GM21723 (cell line): ENCODE results near the gene ITGBL1.

Experiments used
- ATAC-seq: cut with Tn5 transposase; IDR thresholded peaks from one replicate; pipeline ENCODE4 v1.9.1; 2021; ENCODE audit warnings: mild to moderate bottlenecking, moderate library complexity; ENCODE audit not compliant: unreplicated experiment

The ITGBL1 gene

GRCh38 chr13:101624210-101624922 is 171.9 kb downstream of the ITGBL1 start:
- ATAC-seq = peak; percentile 20

GRCh38 chr13:101624981-101625380 is 172.5 kb downstream of the ITGBL1 start:
- no peak for ATAC-seq

GRCh38 chr13:101626925-101627555 is 174.6 kb downstream of the ITGBL1 start:
- peak; percentile 94 for ATAC-seq

- ATAC-seq = peak; percentile 43
These were observed 175.1 kb downstream of the ITGBL1 start for GRCh38 chr13:101627556-101627943.

GRCh38 chr13:101628900-101629299 is 176.4 kb downstream of the ITGBL1 start:
- no peak for ATAC-seq

- no peak for ATAC-seq
These were observed 178.9 kb downstream of the ITGBL1 start for GRCh38 chr13:101631395-101631794.

- no peak for ATAC-seq
These were observed 181.7 kb downstream of the ITGBL1 start for GRCh38 chr13:101634142-101634541.

GRCh38 chr13:101639711-101640110 is 187.2 kb downstream of the ITGBL1 start:
- no peak for ATAC-seq

GRCh38 chr13:101640788-101641400 is 188.4 kb downstream of the ITGBL1 start:
- no peak for ATAC-seq

- no peak for ATAC-seq
These were observed 193.4 kb downstream of the ITGBL1 start for GRCh38 chr13:101645871-101646270.

- ATAC-seq = no peak
These were observed 195.3 kb downstream of the ITGBL1 start for GRCh38 chr13:101647760-101648159.

GRCh38 chr13:101648766-101649487 is 196.5 kb downstream of the ITGBL1 start:
- no peak for ATAC-seq

- ATAC-seq = no peak
These were observed 197.1 kb downstream of the ITGBL1 start for GRCh38 chr13:101649488-101650126.

- ATAC-seq = no peak
These were observed 202.4 kb downstream of the ITGBL1 start for GRCh38 chr13:101654883-101655282.

GRCh38 chr13:101655435-101655834 is 203.0 kb downstream of the ITGBL1 start:
- peak; percentile 80 for ATAC-seq

GRCh38 chr13:101660711-101661110 is 208.2 kb downstream of the ITGBL1 start:
- ATAC-seq = no peak

GRCh38 chr13:101661839-101662238 is 209.4 kb downstream of the ITGBL1 start:
- no peak for ATAC-seq

GRCh38 chr13:101673360-101674105 is 221.1 kb downstream of the ITGBL1 start:
- no peak for ATAC-seq

- no peak for ATAC-seq
These were observed 229.4 kb downstream of the ITGBL1 start for GRCh38 chr13:101681834-101682233.

- ATAC-seq = no peak
These were observed 233.5 kb downstream of the ITGBL1 start for GRCh38 chr13:101686003-101686402.
